HepG2 (cell line): Measurements from ENCODE around the gene SCN4B. TPM values are rescaled to one million over a fixed set of nuclear protein-coding genes. Genes with fewer than 3 reads are reported as not detected.

Experiments
- AGO1 ChIP-seq: fragments of 200-400 bp; formaldehyde crosslinking; IDR thresholded peaks from 2 replicates; pipeline ENCODE4 v1.6.1; 2017; ENCODE audit warnings: mild to moderate bottlenecking, low read depth, low read length, moderate library complexity; ENCODE audit not compliant: poor library complexity, severe bottlenecking
- ATF1 ChIP-seq: IDR thresholded peaks from 2 replicates; pipeline ENCODE4 v1.6.1; 2016; ENCODE audit warnings: mild to moderate bottlenecking, control low read depth
- CREM ChIP-seq, 2 experiments: sonication (generic) in 1 of 2; formaldehyde crosslinking in 1 of 2; IDR thresholded peaks; 2 replicates each; pipeline versions ENCODE4 v1.4.0 to v1.6.1; 2016 to 2020; ENCODE audit warnings: antibody characterized with exemption in 1 of 2, mild to moderate bottlenecking in 1 of 2, missing genetic modification reagents in 1 of 2
- EP300 ChIP-seq, 3 experiments: sonication (generic) in 1 of 3; formaldehyde crosslinking in 1 of 3; IDR thresholded peaks; 2 replicates each; pipeline versions ENCODE4 v1.5.1 to v1.6.1; 2011 to 2020; ENCODE audit warnings: low read depth in 2 of 3, low read length in 2 of 3, borderline replicate concordance in 1 of 3, improper control_type of control experiment in 1 of 3, mild to moderate bottlenecking in 1 of 3, missing genetic modification reagents in 1 of 3, moderate library complexity in 1 of 3
- FOSL2 ChIP-seq: sonication (generic); formaldehyde crosslinking; IDR thresholded peaks from 2 replicates; pipeline ENCODE4 v1.4.0; 2020; ENCODE audit warnings: missing genetic modification reagents
- FOXA3 ChIP-seq: IDR thresholded peaks from 2 replicates; pipeline ENCODE4 v1.6.1; 2016; ENCODE audit warnings: missing genetic modification reagents, missing compliant biosample characterization
- GLI4 ChIP-seq: sonication (generic); formaldehyde crosslinking; IDR thresholded peaks from 2 replicates; pipeline ENCODE4 v1.5.1; 2020; ENCODE audit warnings: missing genetic modification reagents, mild to moderate bottlenecking, moderate library complexity, borderline replicate concordance
- HOXA3 ChIP-seq: sonication (generic); formaldehyde crosslinking; IDR thresholded peaks from 2 replicates; pipeline ENCODE4 v1.5.0; 2020; ENCODE audit warnings: missing genetic modification reagents
- ISX ChIP-seq: sonication (generic); formaldehyde crosslinking; conservative IDR thresholded peaks from 2 replicates; pipeline ENCODE4 v1.5.0; 2020; ENCODE audit warnings: missing genetic modification reagents
- KLF11 ChIP-seq: IDR thresholded peaks from 2 replicates; pipeline ENCODE4 v1.6.1; 2016; ENCODE audit warnings: missing compliant biosample characterization
- MIER3 ChIP-seq: IDR thresholded peaks from 2 replicates; pipeline ENCODE4 v1.6.1; 2016; ENCODE audit warnings: missing compliant biosample characterization, borderline replicate concordance
- NBN ChIP-seq: fragments of 450-650 bp; conservative IDR thresholded peaks from 2 replicates; pipeline ENCODE4 v1.6.1; 2017
- RFX1 ChIP-seq: fragments of 450-650 bp; IDR thresholded peaks from 2 replicates; pipeline ENCODE4 v1.6.1; 2017
- RORA ChIP-seq: sonication (generic); formaldehyde crosslinking; IDR thresholded peaks from 2 replicates; pipeline ENCODE4 v1.5.0; 2020; ENCODE audit warnings: mild to moderate bottlenecking, missing genetic modification reagents, moderate library complexity
- SAP130 ChIP-seq: IDR thresholded peaks from 2 replicates; pipeline ENCODE4 v1.6.1; 2016; ENCODE audit warnings: low read depth
- SRF ChIP-seq: IDR thresholded peaks from 2 replicates; pipeline ENCODE4 v1.6.1; 2011; ENCODE audit warnings: mild to moderate bottlenecking, low read depth, low read length, moderate library complexity
- ZNF124 ChIP-seq: sonication (generic); formaldehyde crosslinking; IDR thresholded peaks from 2 replicates; pipeline ENCODE4 v1.4.0; 2020; ENCODE audit warnings: missing genetic modification reagents
- ZNF556 ChIP-seq: sonication (generic); formaldehyde crosslinking; IDR thresholded peaks from 2 replicates; pipeline ENCODE4 v1.4.0; 2020; ENCODE audit warnings: mild to moderate bottlenecking, missing genetic modification reagents, borderline replicate concordance
- ZNF740 ChIP-seq: sonication (generic); formaldehyde crosslinking; IDR thresholded peaks from 2 replicates; pipeline ENCODE4 v1.4.0; 2020; ENCODE audit warnings: missing genetic modification reagents
- polyA plus RNA-seq, 8 experiments: library from polyadenylated mRNA; depleted of rRNA in 3 of 8; stranded (reverse) in 7 of 8; unstranded in 1 of 8; fragments of >200 nt; fragmentation: Illumina TruSeq in 4 of 8; extraction: Trizol in 4 of 8; gene quantifications; 2 replicates each; pipeline versions ENCODE4 v1.2.1 to v1.2.3, GENCODE V29; 2011 to 2016; ENCODE audit warnings: low read depth in 4 of 8, missing spikeins in 1 of 8, mixed read lengths in 1 of 8; ENCODE audit not compliant: insufficient read depth in 1 of 8
- total RNA-seq, 5 experiments: library from RNA; depleted of rRNA; stranded (reverse); fragments of >200 nt; fragmentation: Illumina TruSeq; extraction: Trizol; gene quantifications; 2 replicates each; pipeline ENCODE4 v1.2.3, GENCODE V29; 2016; ENCODE audit warnings: low read depth in 1 of 5

The SCN4B gene
- total and polyA plus RNA-seq, 2 of the 13 experiments (the other 11 are each of a cell fraction or from before 2014, with no cell fraction given) = 0.04 to 0.29 TPM

- TF ChIP-seq RFX1 (no peak), ATF1 (0 out of 2 replicates have a peak, but pooled peaks have one; percentile 21), SRF (no peak), ZNF740 (no peak), NBN (no peak), AGO1 (no peak), CREM (IDR thresholded peaks at IDR 0.05) (0 out of 2 replicates have a peak, but pooled peaks have one; percentile 24), CREM (CRISPR knock-in tag; IDR thresholded peaks at IDR 0.05) (no peak), MIER3 (CRISPR knock-in tag) (no peak), RORA (no peak), SAP130 (CRISPR knock-in tag) (peak; percentile 38; the same call in 1 of the 2 replicates), KLF11 (CRISPR knock-in tag) (no peak), FOXA3 (CRISPR knock-in tag) (0 out of 2 replicates have a peak, but pooled peaks have one; percentile 16), GLI4 (CRISPR knock-in tag) (no peak), ISX (CRISPR knock-in tag) (no peak), ZNF556 (CRISPR knock-in tag) (no peak), FOSL2 (CRISPR knock-in tag) (peak; percentile 82), EP300 (IDR thresholded peaks at IDR 0.05; ENCODE audit: low read depth in 2 of 2, low read length in 2 of 2) (peak in 1 of 2 experiments; percentile 23; a peak in 1 of 4 replicates), EP300 (CRISPR knock-in tag; IDR thresholded peaks at IDR 0.05; ENCODE audit: borderline replicate concordance) (no peak), ZNF124 (no peak), HOXA3 (CRISPR knock-in tag) (0 out of 2 replicates have a peak, but pooled peaks have one; percentile 6)
- TF ChIP-seq, all 625 proteins: peak for 29
These were observed 22.7 kb upstream of the SCN4B start (continued) for GRCh38 chr11:118175031-118175992.
